ENCODE measurements around the gene CDH4. TPM values are rescaled to one million over a fixed set of nuclear protein-coding genes. Genes with fewer than 3 reads are reported as not detected.

Gene CDH4
- total RNA-seq, 1 experiment from 2014 or later = not detected

- no peaks in the 10 kb centered on the region for H3K9me2 ChIP-seq (replicated peaks; ENCODE audit: insufficient read depth, low read length)
- DNase-seq = no peak
- H4K20me1 ChIP-seq (ENCODE audit: insufficient read depth, low read depth, low read length) = no peaks in the 10 kb centered on the region
- no peak overlapping the region for H2AFZ ChIP-seq (ENCODE audit: low read length)
- H3K4me2 ChIP-seq (ENCODE audit: low read depth, low read length, poor library complexity, severe bottlenecking) = no peak overlapping the region
- no peaks in the 10 kb centered on the region for H3K79me2 ChIP-seq (ENCODE audit: low read length)
- H3K9me3 ChIP-seq (ENCODE audit: low read length) = no peaks in the 10 kb centered on the region
- no peak overlapping the region for H3K27ac ChIP-seq (ENCODE audit: low read length)
- H3K36me3 ChIP-seq (ENCODE audit: insufficient read depth, low read length) = no peaks in the 10 kb centered on the region
- no peak overlapping the region for H3K4me3 ChIP-seq (ENCODE audit: low read length)
- no peak overlapping the region for H3K9ac ChIP-seq (ENCODE audit: low read length)
- no peaks in the 10 kb centered on the region for H3K4me1 ChIP-seq (ENCODE audit: low read length)
- H3K27me3 ChIP-seq (ENCODE audit: low read length) = no peaks in the 10 kb centered on the region
These were observed 253.4 kb downstream of the CDH4 start for GRCh38 chr20:61505508-61505907.

GRCh38 chr20:61507778-61508177 lies 255.7 kb downstream of the CDH4 start:
- Histone ChIP-seq H3K9me2 (replicated peaks; ENCODE audit: insufficient read depth, low read length) (no peaks in the 10 kb centered on the region), H3K4me2 (ENCODE audit: low read depth, low read length, poor library complexity, severe bottlenecking) (no peak overlapping the region), H3K79me2 (ENCODE audit: low read length) (no peaks in the 10 kb centered on the region), H2AFZ (ENCODE audit: low read length) (no peak overlapping the region), H4K20me1 (ENCODE audit: insufficient read depth, low read depth, low read length) (no peaks in the 10 kb centered on the region), H3K27me3 (ENCODE audit: low read length) (no peaks in the 10 kb centered on the region), H3K4me3 (ENCODE audit: low read length) (no peak overlapping the region), H3K4me1 (ENCODE audit: low read length) (no peaks in the 10 kb centered on the region), H3K9ac (ENCODE audit: low read length) (no peak overlapping the region), H3K27ac (ENCODE audit: low read length) (no peak overlapping the region), H3K36me3 (ENCODE audit: insufficient read depth, low read length) (no peaks in the 10 kb centered on the region), H3K9me3 (ENCODE audit: low read length) (no peaks in the 10 kb centered on the region)
- DNase-seq = no peak

- no peak for DNase-seq
- Histone ChIP-seq H3K4me1 (ENCODE audit: low read length) (no peaks in the 10 kb centered on the region), H3K36me3 (ENCODE audit: insufficient read depth, low read length) (no peaks in the 10 kb centered on the region), H3K9me3 (ENCODE audit: low read length) (no peaks in the 10 kb centered on the region), H2AFZ (ENCODE audit: low read length) (no peak overlapping the region), H3K4me2 (ENCODE audit: low read depth, low read length, poor library complexity, severe bottlenecking) (no peak overlapping the region), H3K9ac (ENCODE audit: low read length) (no peak overlapping the region), H3K9me2 (replicated peaks; ENCODE audit: insufficient read depth, low read length) (no peaks in the 10 kb centered on the region), H3K79me2 (ENCODE audit: low read length) (no peaks in the 10 kb centered on the region), H3K4me3 (ENCODE audit: low read length) (no peak overlapping the region), H3K27me3 (ENCODE audit: low read length) (no peaks in the 10 kb centered on the region), H4K20me1 (ENCODE audit: insufficient read depth, low read depth, low read length) (no peaks in the 10 kb centered on the region), H3K27ac (ENCODE audit: low read length) (no peak overlapping the region)
These were observed 256.4 kb downstream of the CDH4 start for GRCh38 chr20:61508301-61509096.

- Histone ChIP-seq H3K27ac (ENCODE audit: low read length) (no peak overlapping the region), H3K4me2 (ENCODE audit: low read depth, low read length, poor library complexity, severe bottlenecking) (no peak overlapping the region), H3K36me3 (ENCODE audit: insufficient read depth, low read length) (no peaks in the 10 kb centered on the region), H3K27me3 (ENCODE audit: low read length) (no peaks in the 10 kb centered on the region), H3K9ac (ENCODE audit: low read length) (no peak overlapping the region), H3K79me2 (ENCODE audit: low read length) (no peaks in the 10 kb centered on the region), H4K20me1 (ENCODE audit: insufficient read depth, low read depth, low read length) (no peaks in the 10 kb centered on the region), H3K9me2 (replicated peaks; ENCODE audit: insufficient read depth, low read length) (no peaks in the 10 kb centered on the region), H3K4me3 (ENCODE audit: low read length) (no peak overlapping the region), H3K4me1 (ENCODE audit: low read length) (no peaks in the 10 kb centered on the region), H3K9me3 (ENCODE audit: low read length) (no peaks in the 10 kb centered on the region), H2AFZ (ENCODE audit: low read length) (no peak overlapping the region)
- no peak for DNase-seq
These were observed 258.8 kb downstream of the CDH4 start for GRCh38 chr20:61510778-61511330.

- DNase-seq = no peak
- Histone ChIP-seq H3K4me2 (ENCODE audit: low read depth, low read length, poor library complexity, severe bottlenecking) (no peak overlapping the region), H3K9ac (ENCODE audit: low read length) (no peak overlapping the region), H3K27me3 (ENCODE audit: low read length) (no peaks in the 10 kb centered on the region), H3K4me3 (ENCODE audit: low read length) (no peak overlapping the region), H3K79me2 (ENCODE audit: low read length) (no peaks in the 10 kb centered on the region), H3K4me1 (ENCODE audit: low read length) (no peaks in the 10 kb centered on the region), H3K9me3 (ENCODE audit: low read length) (no peaks in the 10 kb centered on the region), H3K27ac (ENCODE audit: low read length) (no peak overlapping the region), H3K9me2 (replicated peaks; ENCODE audit: insufficient read depth, low read length) (no peaks in the 10 kb centered on the region), H4K20me1 (ENCODE audit: insufficient read depth, low read depth, low read length) (no peaks in the 10 kb centered on the region), H3K36me3 (ENCODE audit: insufficient read depth, low read length) (no peaks in the 10 kb centered on the region), H2AFZ (ENCODE audit: low read length) (no peak overlapping the region)
These were observed 260.4 kb downstream of the CDH4 start for GRCh38 chr20:61512475-61512874.

- no peak overlapping the region for H2AFZ ChIP-seq (ENCODE audit: low read length)
- no peaks in the 10 kb centered on the region for H3K9me3 ChIP-seq (ENCODE audit: low read length)
- no peaks in the 10 kb centered on the region for H3K79me2 ChIP-seq (ENCODE audit: low read length)
- no peak overlapping the region for H3K4me2 ChIP-seq (ENCODE audit: low read depth, low read length, poor library complexity, severe bottlenecking)
- no peaks in the 10 kb centered on the region for H3K27me3 ChIP-seq (ENCODE audit: low read length)
- no peak overlapping the region for H3K4me3 ChIP-seq (ENCODE audit: low read length)
- no peak overlapping the region for H3K9ac ChIP-seq (ENCODE audit: low read length)
- H3K4me1 ChIP-seq (ENCODE audit: low read length) = no peaks in the 10 kb centered on the region
- no peaks in the 10 kb centered on the region for H3K36me3 ChIP-seq (ENCODE audit: insufficient read depth, low read length)
- H4K20me1 ChIP-seq (ENCODE audit: insufficient read depth, low read depth, low read length) = no peaks in the 10 kb centered on the region
- no peak overlapping the region for H3K27ac ChIP-seq (ENCODE audit: low read length)
- no peaks in the 10 kb centered on the region for H3K9me2 ChIP-seq (replicated peaks; ENCODE audit: insufficient read depth, low read length)
- no peak for DNase-seq
These were observed 261.3 kb downstream of the CDH4 start for GRCh38 chr20:61513124-61514017.

GRCh38 chr20:61514018-61514365 lies 261.9 kb downstream of the CDH4 start:
- no peaks in the 10 kb centered on the region for H3K36me3 ChIP-seq (ENCODE audit: insufficient read depth, low read length)
- H2AFZ ChIP-seq (ENCODE audit: low read length) = no peak overlapping the region
- no peak overlapping the region for H3K4me2 ChIP-seq (ENCODE audit: low read depth, low read length, poor library complexity, severe bottlenecking)
- H3K9ac ChIP-seq (ENCODE audit: low read length) = no peak overlapping the region
- no peaks in the 10 kb centered on the region for H4K20me1 ChIP-seq (ENCODE audit: insufficient read depth, low read depth, low read length)
- no peaks in the 10 kb centered on the region for H3K4me1 ChIP-seq (ENCODE audit: low read length)
- no peaks in the 10 kb centered on the region for H3K79me2 ChIP-seq (ENCODE audit: low read length)
- no peak overlapping the region for H3K4me3 ChIP-seq (ENCODE audit: low read length)
- no peaks in the 10 kb centered on the region for H3K9me2 ChIP-seq (replicated peaks; ENCODE audit: insufficient read depth, low read length)
- H3K27me3 ChIP-seq (ENCODE audit: low read length) = no peaks in the 10 kb centered on the region
- no peaks in the 10 kb centered on the region for H3K9me3 ChIP-seq (ENCODE audit: low read length)
- no peak overlapping the region for H3K27ac ChIP-seq (ENCODE audit: low read length)
- no peak for DNase-seq

GRCh38 chr20:61514396-61514795 lies 262.3 kb downstream of the CDH4 start:
- H3K4me2 ChIP-seq (ENCODE audit: low read depth, low read length, poor library complexity, severe bottlenecking) = no peak overlapping the region
- no peaks in the 10 kb centered on the region for H3K9me3 ChIP-seq (ENCODE audit: low read length)
- H3K27me3 ChIP-seq (ENCODE audit: low read length) = no peaks in the 10 kb centered on the region
- no peak for DNase-seq
- no peak overlapping the region for H3K27ac ChIP-seq (ENCODE audit: low read length)
- H3K9me2 ChIP-seq (replicated peaks; ENCODE audit: insufficient read depth, low read length) = no peaks in the 10 kb centered on the region
- no peaks in the 10 kb centered on the region for H3K4me1 ChIP-seq (ENCODE audit: low read length)
- no peaks in the 10 kb centered on the region for H4K20me1 ChIP-seq (ENCODE audit: insufficient read depth, low read depth, low read length)
- H3K79me2 ChIP-seq (ENCODE audit: low read length) = no peaks in the 10 kb centered on the region
- no peak overlapping the region for H2AFZ ChIP-seq (ENCODE audit: low read length)
- H3K4me3 ChIP-seq (ENCODE audit: low read length) = no peak overlapping the region
- no peak overlapping the region for H3K9ac ChIP-seq (ENCODE audit: low read length)
- H3K36me3 ChIP-seq (ENCODE audit: insufficient read depth, low read length) = no peaks in the 10 kb centered on the region

All from Karpas-422 (cell line).